Breast epithelium (tissue), 4 donors: ENCODE results near the gene SEC16A. TPM values are rescaled to one million over a fixed set of nuclear protein-coding genes. Genes with fewer than 3 reads are reported as not detected.
A peak's percentile ranks its signal among the peaks of the same experiment; 100 is the strongest.

Experiments used
- DNase-seq, 2 donors: peaks; one replicate each; pipeline ENCODE4 v3.0.0-alpha.2; 2019; ENCODE audit warnings: low spot score in 2 of 2
- H3K27ac ChIP-seq, 2 donors: fragments of 200-600 bp; sonication (generic) in 1 of 2; one replicate each; pipeline ENCODE4 v1.5.1; 2016 to 2019; ENCODE audit warnings: mild to moderate bottlenecking in 1 of 2
- H3K27me3 ChIP-seq, 2 donors: fragments of 200-600 bp; sonication (generic) in 1 of 2; one replicate each; pipeline versions ENCODE4 v1.5.1 to v1.6.0; 2017 to 2019; ENCODE audit warnings: control low read depth in 1 of 2, mild to moderate bottlenecking in 1 of 2
- H3K36me3 ChIP-seq: fragments of 200-600 bp; one replicate; pipeline ENCODE4 v1.5.1; 2019
- H3K4me1 ChIP-seq, 2 donors: fragments of 200-600 bp; sonication (generic); one replicate each; pipeline ENCODE4 v1.5.1; 2016 to 2019; ENCODE audit warnings: control low read depth in 1 of 2
- H3K4me3 ChIP-seq, 3 donors: fragments of 200-600 bp; sonication (generic); 1 replicate in 2 of 3; 2 replicates in 1 of 3; pipeline ENCODE4 v1.5.1; 2016 to 2019; ENCODE audit warnings: mild to moderate bottlenecking in 3 of 3, moderate library complexity in 2 of 3
- H3K9me3 ChIP-seq, 2 donors: fragments of 200-600 bp; sonication (generic) in 1 of 2; one replicate each; pipeline ENCODE4 v1.5.1; 2016 to 2019; ENCODE audit warnings: control low read depth in 1 of 2
- CTCF ChIP-seq, 3 donors: fragments of 450-650 bp; IDR thresholded peaks; one replicate each; pipeline ENCODE4 v1.5.1; 2016 to 2017; ENCODE audit warnings: antibody characterized with exemption in 3 of 3, mild to moderate bottlenecking in 3 of 3, moderate library complexity in 3 of 3
- POLR2A ChIP-seq: fragments of 450-650 bp; IDR thresholded peaks from one replicate; pipeline ENCODE4 v1.6.1; 2016; ENCODE audit warnings: antibody characterized with exemption, mild to moderate bottlenecking, moderate library complexity
- POLR2AphosphoS5 ChIP-seq, 3 donors: sonication (generic); formaldehyde crosslinking; IDR thresholded peaks; one replicate each; pipeline ENCODE4 v1.6.1; 2017; ENCODE audit warnings: antibody characterized with exemption in 3 of 3
- intact Hi-C: fragments of 100-400 bp; cut with DNase I; formaldehyde crosslinking; loops from one replicate; pipeline ENCODE4 v1.15.1; 2023; ENCODE audit warnings: low total_unique reads
- total RNA-seq, 3 donors: library from RNA; depleted of rRNA; stranded (reverse); fragments of >200 nt; gene quantifications; one replicate each; pipeline ENCODE4 v1.1.0, GENCODE V29; 2016

SEC16A gene
- total RNA-seq, 3 donors from 2014 or later = 41.9 to 55.1 (median 42.9) TPM

DNA sequence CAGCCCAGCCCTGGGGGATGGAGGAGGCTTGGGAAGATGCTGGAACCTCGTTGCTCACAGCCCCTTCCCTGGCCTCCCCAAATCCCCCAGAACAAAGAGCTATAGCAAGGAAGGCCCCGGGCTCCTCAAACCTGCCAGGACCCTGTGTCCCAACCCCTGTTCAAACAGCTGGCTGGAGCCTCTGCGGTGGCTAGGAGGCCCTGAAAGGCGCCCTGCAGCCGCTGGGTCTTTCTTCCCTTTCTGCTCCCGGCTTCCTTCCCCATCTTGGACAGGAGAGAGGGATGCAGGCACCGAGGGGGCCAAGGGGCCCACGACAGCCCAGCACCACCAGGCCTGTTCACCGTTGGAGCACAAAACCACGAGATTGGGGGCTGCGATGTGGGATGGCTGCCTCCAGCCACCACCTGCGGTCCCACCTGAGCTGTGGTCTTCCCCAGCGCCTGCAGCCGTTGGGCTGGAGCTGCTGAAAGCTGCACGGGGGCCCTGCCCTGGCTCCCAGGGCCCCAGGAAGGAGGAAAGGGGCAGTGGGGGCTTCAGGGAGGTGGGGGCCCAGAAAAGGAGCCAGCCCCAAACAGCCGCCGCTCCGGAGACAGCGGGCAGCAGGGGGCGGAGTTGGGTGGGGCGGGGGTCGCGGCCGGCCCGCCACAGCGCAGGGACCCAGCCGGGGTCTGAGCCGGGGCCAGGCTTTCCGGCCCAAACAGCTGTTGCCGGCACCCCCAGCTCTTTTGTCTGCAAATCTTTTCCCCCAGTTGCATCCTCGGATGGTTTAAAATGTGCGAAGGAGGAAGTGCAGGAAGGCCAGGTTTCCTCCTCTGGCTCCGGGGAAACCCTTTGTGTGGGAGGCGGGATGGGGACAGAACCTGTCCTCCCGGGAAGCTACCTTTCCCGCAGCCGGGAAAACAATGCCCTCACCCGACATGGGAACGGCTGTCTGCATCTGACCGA is 46.9 kb upstream of the SEC16A start:
- H3K27ac ChIP-seq = peak overlapping the region in 1 of 2 donors; percentile 38
- peak overlapping the region in 1 of 3 donors; percentile 22 for H3K4me3 ChIP-seq
- intact Hi-C loops = no loop called here

DNA sequence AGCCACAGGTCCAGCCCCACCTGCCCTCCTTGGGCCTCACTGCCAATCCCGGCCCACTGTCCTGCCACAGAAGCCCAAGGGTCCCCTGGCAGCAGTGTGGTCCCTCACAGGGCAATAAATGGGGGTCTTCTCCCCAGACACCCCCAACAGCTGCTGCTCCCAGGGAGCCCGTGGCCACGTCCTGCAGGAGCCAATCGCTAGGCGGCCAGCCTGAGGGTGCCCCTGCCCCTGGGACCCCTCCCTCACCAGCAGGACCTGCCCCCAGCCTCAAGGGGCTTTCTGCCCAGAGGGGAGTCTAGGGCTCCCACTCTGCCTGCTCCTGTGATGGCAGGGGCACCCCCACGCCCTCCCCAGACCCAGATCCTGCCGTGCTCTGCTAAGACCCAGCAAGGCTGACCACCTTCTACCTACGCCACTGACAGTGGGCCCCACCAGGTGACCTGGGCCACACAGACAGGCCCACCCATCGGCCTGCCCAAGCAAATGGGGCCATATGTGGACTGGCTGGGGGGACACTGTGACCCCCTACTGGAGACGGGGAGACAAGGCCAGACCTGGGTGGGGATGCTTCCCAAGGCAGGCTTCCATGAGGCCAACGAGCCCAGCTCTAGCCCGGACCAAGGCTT is 46.0 kb upstream of the SEC16A start:
- TF ChIP-seq CTCF (IDR thresholded peaks at IDR 0.05) (no peak), POLR2A (no peak)
- intact Hi-C loops = loop anchor here (1.0 kb wide), 1 partner anchor 43 kb away; no protein-coding TSS in a partner anchor
- H3K27me3 ChIP-seq = no peaks in the 10 kb centered on the region
- no peaks in the 10 kb centered on the region for H3K4me1 ChIP-seq
- peak overlapping the region in 1 of 2 donors; percentile 43 for H3K27ac ChIP-seq
- no peak for DNase-seq
- no peak overlapping the region for H3K4me3 ChIP-seq
- no peaks in the 10 kb centered on the region for H3K36me3 ChIP-seq
- no peaks in the 10 kb centered on the region for H3K9me3 ChIP-seq

More for the DNA sequence above, 46.9 kb upstream of the SEC16A start:
- TF ChIP-seq POLR2A (no peak), CTCF (IDR thresholded peaks at IDR 0.05) (no peak), POLR2AphosphoS5 (IDR thresholded peaks at IDR 0.05) (no peak)
- DNase-seq = no peak
- Histone ChIP-seq H3K27me3 (no peaks in the 10 kb centered on the region), H3K9me3 (no peaks in the 10 kb centered on the region), H3K36me3 (no peaks in the 10 kb centered on the region), H3K4me1 (no peaks in the 10 kb centered on the region)

GRCh38 chr9:136527721-136528710 is 45.2 kb upstream of the SEC16A start:
- no peak for DNase-seq
- Histone ChIP-seq H3K4me3 (no peak overlapping the region), H3K9me3 (no peaks in the 10 kb centered on the region), H3K4me1 (no peaks in the 10 kb centered on the region), H3K36me3 (no peaks in the 10 kb centered on the region), H3K27ac (peak overlapping the region in 1 of 2 donors; percentile 79), H3K27me3 (no peaks in the 10 kb centered on the region)
- TF ChIP-seq POLR2AphosphoS5 (IDR thresholded peaks at IDR 0.05) = no peak
- TF ChIP-seq CTCF (IDR thresholded peaks at IDR 0.05) = no peak
- no peak for TF ChIP-seq POLR2A
- intact Hi-C loops = loop anchor here (1.0 kb wide), 1 partner anchor 42 kb away; no protein-coding TSS in a partner anchor

- H3K4me1 ChIP-seq = no peaks in the 10 kb centered on the region
- intact Hi-C loops = no loop called here
- no peaks in the 10 kb centered on the region for H3K36me3 ChIP-seq
- no peaks in the 10 kb centered on the region for H3K9me3 ChIP-seq
- TF ChIP-seq POLR2A (no peak), CTCF (IDR thresholded peaks at IDR 0.05) (no peak), POLR2AphosphoS5 (IDR thresholded peaks at IDR 0.05) (no peak)
- no peak for DNase-seq
- peak overlapping the region; percentile 40 to 79 for H3K27ac ChIP-seq
- no peaks in the 10 kb centered on the region for H3K27me3 ChIP-seq
- H3K4me3 ChIP-seq = peak overlapping the region in 1 of 3 donors; percentile 5
Measured at GRCh38 chr9:136527131-136527530, 44.3 kb upstream of the SEC16A start.
